ENCODE data around the gene TMEM181.
"Not testable (repeated sequence)": the region's sequence is repeated elsewhere in the genome, so short reads cannot be mapped to it uniquely, and the experiment has no call there.

Gene TMEM181

GRCh38 chr6:158538741-158539140 is 21.1 kb upstream of the TMEM181 start:
- DNase-seq, result no peak

DNA sequence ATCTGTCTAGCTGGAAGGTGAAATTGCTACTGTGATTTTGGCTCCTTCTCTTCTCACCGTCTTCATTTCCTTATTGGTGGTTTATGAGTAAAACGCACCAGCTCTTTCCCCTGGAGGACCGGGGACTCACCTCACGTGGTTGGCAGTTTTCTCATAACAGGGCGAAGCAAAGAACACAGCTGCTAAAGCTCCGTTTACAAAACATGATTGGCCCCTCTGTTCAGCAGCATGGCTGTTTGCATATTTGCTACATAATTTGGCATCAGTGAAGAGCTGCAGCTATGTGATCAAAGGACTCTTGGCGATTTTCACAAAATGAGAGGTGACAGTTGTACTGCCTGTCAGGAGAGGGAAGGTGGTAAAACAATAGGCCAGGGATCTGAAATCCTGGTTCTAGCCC is 20.5 kb upstream of the TMEM181 start:
- no peak for DNase-seq

- DNase-seq, result no peak
Observed at GRCh38 chr6:158539881-158540280, 20.0 kb upstream of the TMEM181 start.

DNA sequence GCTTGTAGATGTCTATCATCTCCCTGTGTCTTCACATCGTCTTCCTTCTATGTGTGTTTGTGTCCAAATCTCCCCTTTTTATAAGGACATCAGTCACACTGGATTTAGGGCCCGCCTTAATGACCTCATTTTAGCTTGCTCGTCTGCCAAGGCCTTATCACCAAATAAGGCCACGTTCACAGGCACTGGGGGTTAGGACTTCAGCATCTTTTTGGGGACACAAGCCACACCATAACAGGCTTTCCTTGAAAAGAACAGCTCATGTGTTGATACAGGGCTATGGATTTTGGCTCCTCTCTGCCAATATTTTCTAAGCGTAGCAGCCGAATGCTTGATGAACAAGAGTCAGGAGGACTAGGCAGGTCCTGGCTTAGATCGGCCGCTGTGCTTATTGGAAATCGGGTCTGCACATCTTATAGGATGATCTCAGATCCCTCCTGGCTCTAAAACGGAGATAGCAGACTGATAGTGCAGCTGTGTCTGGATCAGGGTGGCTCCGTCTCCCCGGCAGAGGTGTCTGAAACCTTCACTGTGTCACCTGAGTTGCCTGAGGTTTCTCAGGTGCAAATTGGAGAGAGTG is 16.2 kb upstream of the TMEM181 start:
- DNase-seq, result no peak

GRCh38 chr6:158544428-158544827 is 15.5 kb upstream of the TMEM181 start:
- DNase-seq, result no peak

DNA sequence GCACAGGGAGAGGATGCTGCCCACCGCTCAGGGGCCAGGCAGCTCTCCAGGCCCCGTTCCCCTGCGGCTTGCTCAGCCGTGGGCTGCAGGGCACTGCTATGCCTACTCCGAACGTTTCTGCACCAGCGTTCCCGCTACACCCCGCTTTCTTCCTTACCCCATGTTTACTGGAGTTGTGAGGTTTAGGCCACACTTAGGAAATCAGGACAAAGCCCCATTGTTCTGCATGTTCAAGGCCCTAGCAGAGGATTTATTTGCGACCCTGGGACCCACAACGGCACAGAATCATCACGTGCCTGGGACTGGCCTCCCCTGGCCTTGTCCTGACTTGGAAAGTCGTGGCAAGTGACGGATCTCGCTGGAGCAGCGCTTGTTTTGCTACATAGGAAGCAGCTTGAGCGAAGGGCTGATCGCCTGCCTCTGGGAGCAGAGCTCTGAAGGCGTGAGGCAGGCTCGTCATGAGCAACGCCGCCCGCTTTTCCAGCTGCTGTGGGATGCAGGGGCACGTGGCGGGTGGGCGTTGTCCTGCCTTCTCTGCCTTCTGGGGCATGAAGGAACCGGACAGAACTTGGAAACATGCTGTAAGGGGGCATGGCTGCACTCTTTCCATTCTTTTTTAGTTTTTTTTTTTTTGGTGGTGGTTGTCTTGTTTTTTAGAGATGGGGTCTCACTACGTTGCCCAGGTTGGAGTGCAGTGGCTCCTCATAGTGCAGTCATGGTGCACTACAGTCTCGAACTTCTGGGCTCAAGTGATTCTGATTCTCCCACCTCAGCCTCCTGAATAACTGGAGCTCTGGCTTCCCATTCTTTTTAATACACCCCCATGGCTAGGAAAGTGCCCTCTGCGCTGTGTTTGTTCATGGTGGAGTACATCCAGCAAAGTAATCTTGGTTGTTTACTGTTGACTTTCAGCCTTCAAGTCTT is 14.6 kb upstream of the TMEM181 start:
- DNase-seq, result no peak

- peak; percentile 93 for DNase-seq
Observed at GRCh38 chr6:158548418-158549161, 11.3 kb upstream of the TMEM181 start.

DNA sequence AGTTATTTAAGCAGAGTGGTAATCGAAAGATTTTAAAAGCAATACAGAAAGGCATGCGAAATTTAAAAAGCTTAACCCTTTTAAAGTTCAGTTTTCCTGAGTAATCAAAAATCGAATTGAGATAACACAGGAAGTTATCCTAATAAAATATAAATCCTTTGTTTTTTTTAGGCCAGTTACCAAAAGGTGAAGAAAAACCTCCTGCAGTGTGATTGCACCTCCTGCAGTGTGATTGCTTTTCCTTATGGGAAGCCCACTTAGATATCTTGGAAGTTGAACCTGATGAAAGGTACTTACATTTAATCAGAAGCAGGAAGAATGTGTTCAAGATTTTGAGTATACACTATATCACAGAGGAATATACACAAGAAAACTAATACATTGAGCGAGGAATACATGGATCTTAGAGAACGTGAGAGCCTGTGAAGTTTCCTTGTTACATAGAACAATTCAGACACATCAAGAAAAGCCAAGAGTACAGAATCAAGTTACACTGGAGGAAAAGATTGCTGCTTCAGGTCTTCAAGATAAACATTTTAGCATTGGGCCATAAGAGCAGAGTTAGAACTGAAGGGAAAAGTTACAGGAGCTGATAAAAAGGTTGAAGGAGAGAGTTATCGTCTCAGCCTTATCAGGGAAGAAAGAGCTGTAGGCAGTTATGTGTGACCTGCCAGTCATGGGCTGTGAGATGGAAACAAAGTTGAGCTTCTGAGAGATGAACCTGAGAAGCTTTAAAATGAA is 7.7 kb upstream of the TMEM181 start:
- DNase-seq, result no peak

DNA sequence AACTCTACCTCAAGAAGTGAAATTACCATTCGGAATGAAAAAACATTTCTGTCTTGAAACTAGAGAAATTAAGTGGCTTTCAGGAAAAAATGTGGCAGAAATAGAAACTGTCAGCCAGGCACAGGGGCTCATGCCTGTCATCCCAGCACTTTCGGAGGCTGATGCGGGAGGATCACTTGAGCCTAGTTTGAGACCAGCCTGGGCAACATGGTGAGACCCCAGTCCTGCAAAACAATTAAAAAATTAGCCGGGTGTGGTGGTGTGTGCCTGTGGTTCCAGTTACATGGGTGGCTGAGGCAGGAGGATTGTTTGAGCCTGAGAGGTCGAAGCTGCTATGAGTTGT is 7.1 kb upstream of the TMEM181 start:
- no peak for DNase-seq

- DNase-seq, result peak; percentile 14
Observed at GRCh38 chr6:158554611-158555361, 5.1 kb upstream of the TMEM181 start.

- no peak for DNase-seq
Observed at GRCh38 chr6:158556113-158556512, 3.8 kb upstream of the TMEM181 start.

DNA sequence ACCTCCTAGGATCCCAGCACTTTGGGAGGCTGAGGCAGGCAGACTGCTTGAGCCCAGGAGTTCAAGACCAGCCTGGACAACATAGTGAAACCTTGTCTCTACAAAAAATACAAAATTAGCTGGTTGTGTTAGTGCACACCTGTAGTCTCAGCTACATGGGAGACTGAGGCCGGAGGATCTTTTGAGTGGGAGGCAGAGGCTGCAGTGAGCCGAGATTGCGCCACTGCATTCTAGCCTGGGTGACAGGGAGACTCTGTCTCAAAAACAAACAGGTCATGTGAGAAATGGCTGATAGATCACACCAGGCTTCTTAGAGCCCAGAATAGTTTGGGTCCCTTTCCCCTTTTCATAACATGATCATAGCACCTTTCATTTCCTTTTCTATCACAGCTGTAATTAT is 2.8 kb upstream of the TMEM181 start:
- not testable (repeated sequence) for DNase-seq

DNA sequence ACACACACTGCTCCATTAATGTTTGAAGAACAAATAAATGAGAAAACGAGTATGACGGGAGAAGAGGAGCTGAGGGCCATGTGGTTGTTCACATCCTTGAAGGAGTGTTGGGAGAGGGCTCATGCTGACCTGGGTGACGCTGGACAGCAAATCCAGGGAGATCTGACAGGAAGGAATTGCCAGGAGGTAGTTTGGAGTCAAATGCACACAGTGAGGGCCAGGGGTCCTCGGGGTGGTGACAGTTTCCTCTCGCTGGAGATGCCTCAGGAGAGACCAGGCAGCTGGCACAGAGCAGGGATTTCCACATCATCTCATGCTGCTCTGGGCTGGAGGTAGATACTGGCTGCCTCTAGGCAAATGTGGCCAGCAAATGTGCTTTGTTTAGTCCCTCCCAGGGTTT is 2.0 kb upstream of the TMEM181 start:
- no peak for DNase-seq

DNA sequence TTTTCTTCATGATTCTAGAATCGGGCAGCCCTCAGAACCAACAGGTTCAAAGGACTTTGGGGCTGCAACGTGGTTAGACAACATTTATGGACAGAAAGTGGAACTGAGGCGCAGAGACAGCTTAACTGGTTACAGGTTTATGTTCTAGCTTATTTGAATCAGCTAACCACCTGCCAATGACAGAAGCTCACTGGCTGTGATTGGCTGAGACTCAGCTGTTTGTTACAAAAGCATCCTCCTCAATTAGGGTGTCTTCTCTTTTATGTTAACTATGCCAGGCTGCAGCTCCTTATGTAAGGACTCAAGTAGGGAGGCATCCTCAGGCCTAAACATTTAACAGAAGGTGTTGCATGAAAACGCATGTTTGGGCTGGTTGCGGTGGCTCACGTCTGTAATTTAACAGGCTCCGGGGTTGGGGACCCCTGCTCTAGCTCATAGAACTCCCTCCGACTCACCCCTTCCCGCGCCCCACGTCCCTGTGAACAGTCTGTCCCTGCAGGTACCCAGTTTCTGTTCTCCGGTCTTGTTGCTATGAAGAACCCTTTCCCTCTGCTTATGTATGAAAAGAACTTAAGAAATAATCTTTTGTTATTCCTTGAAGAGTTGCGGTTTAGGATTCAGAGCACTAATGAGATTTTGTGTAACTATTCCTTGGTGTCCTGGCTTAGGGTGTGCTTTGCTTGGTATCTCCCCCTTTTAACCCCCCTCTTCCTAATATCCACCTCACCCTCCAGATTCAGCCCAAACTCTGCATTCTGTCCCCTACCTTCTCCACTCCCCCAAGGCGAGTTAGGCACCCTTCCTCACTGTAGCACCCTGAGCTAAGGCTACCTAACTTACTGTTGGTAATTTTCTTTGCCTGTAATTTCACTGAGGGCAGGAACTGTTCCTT is 1.2 kb upstream of the TMEM181 start:
- DNase-seq, result no peak

DNA sequence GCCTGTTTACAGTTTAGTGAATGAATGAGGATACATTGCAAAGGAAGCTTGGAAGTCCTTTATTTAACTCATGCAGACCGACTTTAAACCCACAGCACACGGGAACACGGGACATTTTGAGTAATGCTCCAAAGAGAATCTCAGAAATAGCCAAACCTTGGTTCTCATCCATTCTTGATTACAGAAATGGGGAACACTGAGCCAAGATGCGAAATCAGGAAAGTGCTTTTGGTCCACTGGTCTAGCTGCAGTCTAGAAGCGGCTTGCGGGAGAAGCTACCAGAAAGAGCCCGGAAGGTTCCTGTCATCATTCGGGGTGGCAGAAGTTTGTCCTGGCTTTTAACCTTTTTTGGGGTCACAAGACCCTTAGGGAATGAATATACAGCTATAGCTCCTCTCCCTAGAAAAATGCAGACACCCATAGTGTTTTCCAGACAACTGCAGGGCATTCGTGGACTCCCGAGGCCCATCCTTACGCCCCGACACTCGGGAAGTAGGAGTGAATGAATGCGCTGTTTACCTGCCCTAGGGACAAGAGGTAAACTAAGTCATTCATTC is 475 bp upstream of the TMEM181 start:
- DNase-seq, result no peak

DNA sequence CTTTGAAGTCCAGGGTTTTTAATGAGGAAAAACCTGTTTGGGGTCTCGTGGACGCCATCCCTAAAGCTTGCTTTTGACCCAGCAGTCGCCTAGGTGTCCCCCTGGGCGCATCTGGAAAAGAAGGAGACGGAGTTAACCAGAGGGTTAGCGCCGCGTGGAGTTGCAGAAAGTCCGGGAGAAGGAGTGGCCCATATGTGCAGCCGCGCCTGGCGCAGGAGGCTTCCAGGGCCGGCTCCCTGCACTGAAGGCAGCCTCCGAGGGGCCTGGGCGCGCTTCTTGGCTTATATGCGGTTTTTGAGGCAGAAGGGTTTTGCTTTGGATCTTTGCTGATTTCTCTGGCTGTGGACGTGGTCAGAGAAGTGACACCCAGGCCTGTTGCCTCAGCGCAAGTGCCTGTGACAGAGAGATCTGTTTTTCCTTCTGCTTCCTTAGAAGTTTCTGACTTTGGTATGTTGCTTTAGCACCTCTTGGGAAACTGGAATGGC is 987 bp downstream of the TMEM181 start:
- DNase-seq, result peak; percentile 46

DNA sequence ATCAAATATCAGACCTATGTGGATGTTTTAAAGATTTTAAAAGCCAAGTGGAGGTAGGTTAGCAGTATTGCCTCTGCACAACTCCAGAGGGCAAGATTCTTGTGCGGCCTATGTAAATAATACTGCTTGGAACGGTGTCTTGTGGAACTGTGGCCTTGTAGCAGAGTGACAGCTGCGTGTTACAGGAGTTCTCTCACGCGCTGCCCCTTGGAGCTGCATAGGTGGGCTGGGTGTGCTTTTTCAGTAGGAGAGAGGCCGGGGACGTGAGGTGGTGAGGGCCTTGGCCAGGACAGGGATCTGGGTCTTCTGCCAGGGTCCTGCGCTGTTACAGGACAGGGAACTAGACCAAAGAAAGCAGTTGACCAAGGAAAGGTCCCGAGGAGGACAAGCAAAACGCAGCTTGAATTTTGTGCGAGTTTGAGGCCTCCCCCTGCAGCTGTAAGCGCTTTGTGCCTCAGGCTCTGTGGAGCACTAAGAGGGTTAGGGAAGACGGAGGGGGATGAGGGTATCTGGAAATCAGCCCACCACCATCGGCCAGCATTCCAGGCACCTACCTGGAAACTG is 1.5 kb downstream of the TMEM181 start:
- no peak for DNase-seq

DNA sequence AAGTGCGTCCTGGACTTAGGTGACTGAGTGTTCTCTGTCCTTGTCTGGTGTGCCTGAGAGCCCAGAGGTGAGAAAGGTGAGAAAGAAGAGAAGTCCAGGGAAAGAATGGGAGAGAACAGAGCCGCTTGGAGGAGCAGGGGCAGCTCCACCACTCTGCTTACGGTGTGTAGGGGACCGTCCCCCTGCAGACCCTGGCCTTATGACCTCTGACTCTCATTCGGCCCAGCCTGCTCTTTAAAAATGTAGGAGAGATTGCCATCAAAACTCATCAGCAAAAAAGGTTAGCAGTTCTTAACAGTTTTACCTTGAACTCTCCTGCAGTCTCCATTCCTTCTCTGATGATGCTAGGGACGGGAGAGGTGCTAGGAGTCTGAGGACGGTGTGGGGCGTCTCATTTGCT is 2.0 kb downstream of the TMEM181 start:
- DNase-seq, result no peak

DNA sequence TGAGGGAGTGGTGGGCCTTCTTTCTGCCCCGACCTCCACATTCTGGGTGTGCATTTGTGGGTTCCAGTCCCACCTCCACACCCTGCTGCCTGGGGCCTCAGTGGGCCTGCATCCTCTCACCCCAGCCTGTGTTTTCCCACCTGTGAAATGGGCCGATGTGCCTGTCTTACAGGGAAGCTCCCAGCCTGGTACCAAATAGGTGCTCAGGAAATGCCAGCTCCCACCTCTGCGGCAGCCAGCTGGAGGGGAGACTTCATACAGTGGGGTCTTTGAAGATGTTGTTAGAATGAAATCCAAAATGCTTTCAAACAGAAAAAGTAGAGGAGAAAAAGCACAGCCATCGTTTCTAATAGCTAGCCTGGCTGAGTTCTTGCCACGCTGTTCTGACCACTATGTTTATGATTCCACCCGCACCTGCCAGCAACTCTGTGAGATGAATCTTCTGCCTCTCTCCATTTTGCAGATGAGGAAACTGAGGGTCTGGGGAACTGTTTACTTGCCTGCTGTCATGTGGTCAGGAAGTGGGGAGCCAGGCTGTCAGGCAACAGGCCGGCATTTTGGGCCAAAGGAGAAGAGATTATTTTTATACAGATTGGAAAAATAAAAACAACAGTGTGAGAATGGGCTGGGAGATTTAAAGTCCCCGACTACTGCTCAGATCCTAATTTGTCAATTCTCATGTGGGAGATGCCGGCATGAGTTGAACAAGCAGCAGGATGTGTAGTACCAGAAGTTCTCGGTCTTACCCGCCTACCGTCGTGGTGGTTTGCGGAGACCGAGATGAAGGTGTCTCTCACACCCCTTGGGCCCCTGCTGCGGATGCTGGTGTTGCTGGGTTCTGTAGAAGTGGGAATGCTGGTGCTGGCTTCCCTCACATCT is 4.6 kb downstream of the TMEM181 start:
- DNase-seq, result no peak

GRCh38 chr6:158565122-158565429 is 5.2 kb downstream of the TMEM181 start:
- DNase-seq, result no peak
